ENCODE results near the gene KCNE2. TPM values are rescaled to one million over a fixed set of nuclear protein-coding genes. Genes with fewer than 3 reads are reported as not detected.

Gene KCNE2, protein sequence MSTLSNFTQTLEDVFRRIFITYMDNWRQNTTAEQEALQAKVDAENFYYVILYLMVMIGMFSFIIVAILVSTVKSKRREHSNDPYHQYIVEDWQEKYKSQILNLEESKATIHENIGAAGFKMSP
- total RNA-seq (2.9 and 4.9 TPM in 2 replicates), polyA plus RNA-seq (5.0 and 5.2 TPM in 2 replicates)

DNA sequence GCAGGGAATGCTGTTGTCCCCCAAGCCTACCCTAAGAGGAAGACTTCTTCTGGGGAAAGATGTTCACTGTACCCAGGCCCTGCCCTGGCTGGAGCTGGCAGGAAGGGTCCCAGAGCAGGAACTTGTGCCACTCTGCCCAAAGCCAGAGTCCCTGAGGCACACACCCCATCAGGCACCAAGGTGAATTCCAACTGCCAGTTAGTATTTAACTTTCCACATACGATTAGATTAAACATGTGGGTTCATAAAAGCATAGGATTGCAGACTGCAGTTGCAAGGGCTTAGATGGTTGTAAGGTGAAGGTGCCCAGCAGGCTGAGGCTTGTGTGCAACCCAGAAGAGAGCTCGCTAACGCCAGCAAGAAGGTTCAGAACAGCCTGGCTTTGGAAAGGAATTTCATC is at the start of gene KCNE2:
KCNE2 (plus strand) TSS at position 274 of the 400 bp plus-strand sequence. CDS start 6,473 bp downstream, outside the sequence.
- H3K4me1 ChIP-seq (ENCODE audit: insufficient read depth) = no peaks in the 10 kb centered on the region
- no peak within 1 kb of the TSS for H3K4me2 ChIP-seq
- H3K27ac ChIP-seq = no peak within 1 kb of the TSS
- H2AFZ ChIP-seq = no peak within 1 kb of the TSS
- 70% methylated on average over 3 of the region's 3 CpGs for WGBS (ENCODE audit: low lambda C conversion rate, missing lambda C conversion rate)
- H3K79me2 ChIP-seq = no peaks in the 10 kb centered on the region
- no peaks in the 10 kb centered on the region for H3K36me3 ChIP-seq (replicated peaks; ENCODE audit: insufficient read depth, low read depth)
- H3K9me3 ChIP-seq (ENCODE audit: low read depth) = no peaks in the 10 kb centered on the region
- no peak for TF ChIP-seq EZH2 (IDR thresholded peaks at IDR 0.05; ENCODE audit: borderline replicate concordance)
- TF ChIP-seq EZH2phosphoT487 (IDR thresholded peaks at IDR 0.05; ENCODE audit: low read depth, severe bottlenecking, unreplicated experiment) = no peak
- TF ChIP-seq, protein P1, sequence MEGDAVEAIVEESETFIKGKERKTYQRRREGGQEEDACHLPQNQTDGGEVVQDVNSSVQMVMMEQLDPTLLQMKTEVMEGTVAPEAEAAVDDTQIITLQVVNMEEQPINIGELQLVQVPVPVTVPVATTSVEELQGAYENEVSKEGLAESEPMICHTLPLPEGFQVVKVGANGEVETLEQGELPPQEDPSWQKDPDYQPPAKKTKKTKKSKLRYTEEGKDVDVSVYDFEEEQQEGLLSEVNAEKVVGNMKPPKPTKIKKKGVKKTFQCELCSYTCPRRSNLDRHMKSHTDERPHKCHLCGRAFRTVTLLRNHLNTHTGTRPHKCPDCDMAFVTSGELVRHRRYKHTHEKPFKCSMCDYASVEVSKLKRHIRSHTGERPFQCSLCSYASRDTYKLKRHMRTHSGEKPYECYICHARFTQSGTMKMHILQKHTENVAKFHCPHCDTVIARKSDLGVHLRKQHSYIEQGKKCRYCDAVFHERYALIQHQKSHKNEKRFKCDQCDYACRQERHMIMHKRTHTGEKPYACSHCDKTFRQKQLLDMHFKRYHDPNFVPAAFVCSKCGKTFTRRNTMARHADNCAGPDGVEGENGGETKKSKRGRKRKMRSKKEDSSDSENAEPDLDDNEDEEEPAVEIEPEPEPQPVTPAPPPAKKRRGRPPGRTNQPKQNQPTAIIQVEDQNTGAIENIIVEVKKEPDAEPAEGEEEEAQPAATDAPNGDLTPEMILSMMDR (IDR thresholded peaks at IDR 0.05; ENCODE audit: poor library complexity) = no peak
- H3K9me2 ChIP-seq (replicated peaks; ENCODE audit: insufficient read depth) = no peaks in the 10 kb centered on the region
- no peaks in the 10 kb centered on the region for H3K27me3 ChIP-seq
- DNase-seq (ENCODE audit: low spot score) = no peak
- no peak within 1 kb of the TSS for H3K4me3 ChIP-seq
- no peaks in the 10 kb centered on the region for H4K20me1 ChIP-seq (ENCODE audit: insufficient read depth, poor library complexity, severe bottlenecking)

DNA sequence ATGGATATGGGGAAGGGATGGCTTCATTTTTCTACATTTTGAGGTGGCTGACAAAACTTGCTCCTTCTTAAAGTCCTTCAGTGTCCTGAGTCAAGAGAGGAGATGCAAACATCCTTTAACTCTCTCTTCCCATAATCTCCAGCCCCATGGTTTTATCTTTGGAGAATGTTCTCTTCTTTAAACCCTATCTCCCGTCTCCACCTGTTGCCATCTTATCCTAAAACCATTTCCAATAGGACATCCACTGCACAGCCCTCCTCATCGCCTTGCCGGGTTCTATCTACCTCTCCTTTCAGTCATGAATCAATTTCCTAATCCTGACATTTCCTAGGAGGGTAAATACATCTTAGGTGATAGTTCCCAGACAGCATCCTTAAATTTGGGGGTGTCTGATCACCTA is 44.2 kb upstream of the KCNE2 start:
- Histone ChIP-seq H4K20me1 (ENCODE audit: insufficient read depth, poor library complexity, severe bottlenecking) (no peaks in the 10 kb centered on the region), H2AFZ (no peak overlapping the region), H3K79me2 (no peaks in the 10 kb centered on the region), H3K9me3 (ENCODE audit: low read depth) (no peaks in the 10 kb centered on the region), H3K9me2 (replicated peaks; ENCODE audit: insufficient read depth) (no peaks in the 10 kb centered on the region), H3K27me3 (no peaks in the 10 kb centered on the region), H3K4me3 (no peak overlapping the region), H3K4me1 (ENCODE audit: insufficient read depth) (no peaks in the 10 kb centered on the region), H3K36me3 (replicated peaks; ENCODE audit: insufficient read depth, low read depth) (no peaks in the 10 kb centered on the region), H3K27ac (no peak overlapping the region), H3K4me2 (no peak overlapping the region)
- 94% methylated on average over 3 of the region's 3 CpGs for WGBS (ENCODE audit: low lambda C conversion rate, missing lambda C conversion rate)
- DNase-seq (ENCODE audit: low spot score) = no peak
- TF ChIP-seq EZH2 (IDR thresholded peaks at IDR 0.05; ENCODE audit: borderline replicate concordance) (no peak), EZH2phosphoT487 (IDR thresholded peaks at IDR 0.05; ENCODE audit: low read depth, severe bottlenecking, unreplicated experiment) (no peak)
- TF ChIP-seq, protein P1 (IDR thresholded peaks at IDR 0.05; ENCODE audit: poor library complexity) = no peak

DNA sequence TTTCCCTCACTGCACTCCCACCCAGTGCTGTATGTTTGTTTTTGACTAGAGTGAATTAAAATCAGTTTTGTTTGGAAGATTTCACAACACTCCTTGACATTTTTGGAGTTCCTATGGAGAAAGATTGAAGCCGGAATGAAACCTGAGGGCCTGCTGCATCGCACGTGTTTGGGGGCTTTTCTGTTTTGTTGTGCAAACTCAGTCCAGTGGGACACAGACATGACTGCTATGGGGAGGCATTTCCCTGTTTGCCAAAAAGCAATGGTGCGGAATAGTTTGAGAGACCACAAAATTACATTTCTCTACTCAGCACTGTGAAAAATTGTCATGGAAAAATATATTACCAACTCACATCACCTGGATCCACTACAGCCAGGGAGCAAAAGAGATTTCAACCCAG is 43.8 kb upstream of the KCNE2 start:
- no peaks in the 10 kb centered on the region for H3K27me3 ChIP-seq
- no peaks in the 10 kb centered on the region for H3K4me1 ChIP-seq (ENCODE audit: insufficient read depth)
- 79% methylated on average over 4 of the region's 4 CpGs for WGBS (ENCODE audit: low lambda C conversion rate, missing lambda C conversion rate)
- H3K9me2 ChIP-seq (replicated peaks; ENCODE audit: insufficient read depth) = no peaks in the 10 kb centered on the region
- DNase-seq (ENCODE audit: low spot score) = no peak
- H3K79me2 ChIP-seq = no peaks in the 10 kb centered on the region
- H3K4me2 ChIP-seq = no peak overlapping the region
- TF ChIP-seq, protein P1 (IDR thresholded peaks at IDR 0.05; ENCODE audit: poor library complexity) = no peak
- TF ChIP-seq EZH2 (IDR thresholded peaks at IDR 0.05; ENCODE audit: borderline replicate concordance) = no peak
- no peak for TF ChIP-seq EZH2phosphoT487 (IDR thresholded peaks at IDR 0.05; ENCODE audit: low read depth, severe bottlenecking, unreplicated experiment)
- no peak overlapping the region for H3K27ac ChIP-seq
- no peak overlapping the region for H3K4me3 ChIP-seq
- H2AFZ ChIP-seq = no peak overlapping the region
- no peaks in the 10 kb centered on the region for H3K9me3 ChIP-seq (ENCODE audit: low read depth)
- no peaks in the 10 kb centered on the region for H3K36me3 ChIP-seq (replicated peaks; ENCODE audit: insufficient read depth, low read depth)
- H4K20me1 ChIP-seq (ENCODE audit: insufficient read depth, poor library complexity, severe bottlenecking) = no peaks in the 10 kb centered on the region
